SK-N-SH treated with all-trans-retinoic acid at 6 μM for 48 hours (cell line): ENCODE data around the gene TMEM131.

Source experiments
- ATAC-seq: fragments of 200-7000 bp; cut with Tn5 transposase; 3 replicates; pipeline ENCODE4 v1.9.1; 2020; ENCODE audit warnings: mild to moderate bottlenecking, moderate library complexity
- ARNTL ChIP-seq: fragments of 450-650 bp; formaldehyde crosslinking; IDR thresholded peaks from 2 replicates; pipeline ENCODE4 v1.5.0; 2020; ENCODE audit warnings: low read depth, mild to moderate bottlenecking, moderate library complexity, borderline replicate concordance
- BACH2 ChIP-seq: fragments of 250-450 bp; sonication (Bioruptor Pico); IDR thresholded peaks from 2 replicates; pipeline ENCODE4 v1.9.0; 2021; ENCODE audit warnings: mild to moderate bottlenecking, borderline replicate concordance
- CSDC2 ChIP-seq: fragments of 250-450 bp; sonication (Bioruptor Pico); IDR thresholded peaks from 2 replicates; pipeline ENCODE4 v1.5.0; 2020; ENCODE audit warnings: mild to moderate bottlenecking, moderate library complexity
- CSRNP3 ChIP-seq: fragments of 250-450 bp; sonication (Bioruptor Pico); IDR thresholded peaks from 2 replicates; pipeline ENCODE4 v1.5.1; 2021; ENCODE audit warnings: mild to moderate bottlenecking, moderate library complexity
- ESRRG ChIP-seq: fragments of 250-450 bp; sonication (Bioruptor Pico); IDR thresholded peaks from 2 replicates; pipeline ENCODE4 v1.6.1; 2021; ENCODE audit warnings: mild to moderate bottlenecking
- GLIS3 ChIP-seq: fragments of 250-450 bp; sonication (Bioruptor Pico); IDR thresholded peaks from 2 replicates; pipeline ENCODE4 v1.5.0; 2020; ENCODE audit warnings: mild to moderate bottlenecking, moderate library complexity
- ISL1 ChIP-seq: fragments of 250-450 bp; sonication (Bioruptor Pico); IDR thresholded peaks from 2 replicates; pipeline ENCODE4 v2.1.2; 2022; ENCODE audit warnings: mild to moderate bottlenecking, moderate library complexity
- OSR1 ChIP-seq: fragments of 250-450 bp; sonication (Bioruptor Pico); IDR thresholded peaks from 2 replicates; pipeline ENCODE4 v1.8.0; 2022; ENCODE audit warnings: moderate library complexity, mild to moderate bottlenecking, inconsistent platforms
- POU6F1 ChIP-seq: fragments of 250-450 bp; sonication (Bioruptor Pico); IDR thresholded peaks from 2 replicates; pipeline ENCODE4 v1.8.0; 2021; ENCODE audit warnings: low read depth, mild to moderate bottlenecking, moderate library complexity, borderline replicate concordance
- PPARA ChIP-seq: fragments of 250-450 bp; sonication (Bioruptor Pico); IDR thresholded peaks from 2 replicates; pipeline ENCODE4 v1.5.0; 2020; ENCODE audit warnings: mild to moderate bottlenecking, borderline replicate concordance
- RARB ChIP-seq: fragments of 250-450 bp; sonication (Bioruptor Pico); IDR thresholded peaks from 2 replicates; pipeline ENCODE4 v1.8.0; 2021; ENCODE audit warnings: mild to moderate bottlenecking, moderate library complexity
- SNAI2 ChIP-seq: fragments of 250-450 bp; sonication (Bioruptor Pico); IDR thresholded peaks from 2 replicates; pipeline ENCODE4 v1.5.0; 2020; ENCODE audit warnings: mild to moderate bottlenecking, moderate library complexity
- TCF4 ChIP-seq: fragments of 250-450 bp; sonication (Bioruptor Pico); IDR thresholded peaks from 2 replicates; pipeline ENCODE4 v1.8.0; 2021; ENCODE audit warnings: mild to moderate bottlenecking, moderate library complexity, borderline replicate concordance
- TOX ChIP-seq: fragments of 250-450 bp; sonication (Bioruptor Pico); IDR thresholded peaks from 2 replicates; pipeline ENCODE4 v1.8.0; 2021; ENCODE audit warnings: mild to moderate bottlenecking, moderate library complexity, borderline replicate concordance
- ZC3H10 ChIP-seq: fragments of 250-450 bp; sonication (Bioruptor Pico); IDR thresholded peaks from 2 replicates; pipeline ENCODE4 v1.5.1; 2021; ENCODE audit warnings: mild to moderate bottlenecking, moderate library complexity
- ZFP3 ChIP-seq: fragments of 250-450 bp; sonication (Bioruptor Pico); IDR thresholded peaks from 2 replicates; pipeline ENCODE4 v1.5.0; 2020; ENCODE audit warnings: mild to moderate bottlenecking, moderate library complexity
- ZFP30 ChIP-seq: fragments of 450-650 bp; formaldehyde crosslinking; IDR thresholded peaks from 2 replicates; pipeline ENCODE4 v1.5.0; 2022; ENCODE audit warnings: mild to moderate bottlenecking, moderate library complexity
- ZNF565 ChIP-seq: fragments of 450-650 bp; formaldehyde crosslinking; conservative IDR thresholded peaks from 2 replicates; pipeline ENCODE4 v1.5.0; 2020; ENCODE audit warnings: low read depth, mild to moderate bottlenecking, moderate library complexity
- ZNF70 ChIP-seq: fragments of 450-650 bp; formaldehyde crosslinking; IDR thresholded peaks from 2 replicates; pipeline ENCODE4 v1.5.0; 2020; ENCODE audit warnings: mild to moderate bottlenecking, moderate library complexity
- ZNF8 ChIP-seq: fragments of 450-650 bp; formaldehyde crosslinking; IDR thresholded peaks from 2 replicates; pipeline ENCODE4 v1.5.0; 2020; ENCODE audit warnings: mild to moderate bottlenecking, moderate library complexity
- TF ChIP-seq, protein P1 (sequence below): fragments of 250-450 bp; sonication (Bioruptor Pico); IDR thresholded peaks from 2 replicates; pipeline ENCODE4 v1.8.0; 2020; ENCODE audit warnings: mild to moderate bottlenecking, moderate library complexity, borderline replicate concordance
- TF ChIP-seq, protein P2 (sequence below): fragments of 250-450 bp; sonication (Bioruptor Pico); IDR thresholded peaks from 2 replicates; pipeline ENCODE4 v1.5.1; 2020; ENCODE audit warnings: low read depth, mild to moderate bottlenecking, moderate library complexity
- TF ChIP-seq, protein P3 (sequence below): fragments of 250-450 bp; sonication (Bioruptor Pico); IDR thresholded peaks from 2 replicates; pipeline ENCODE4 v1.5.0; 2020; ENCODE audit warnings: mild to moderate bottlenecking, moderate library complexity

The TMEM131 gene

DNA sequence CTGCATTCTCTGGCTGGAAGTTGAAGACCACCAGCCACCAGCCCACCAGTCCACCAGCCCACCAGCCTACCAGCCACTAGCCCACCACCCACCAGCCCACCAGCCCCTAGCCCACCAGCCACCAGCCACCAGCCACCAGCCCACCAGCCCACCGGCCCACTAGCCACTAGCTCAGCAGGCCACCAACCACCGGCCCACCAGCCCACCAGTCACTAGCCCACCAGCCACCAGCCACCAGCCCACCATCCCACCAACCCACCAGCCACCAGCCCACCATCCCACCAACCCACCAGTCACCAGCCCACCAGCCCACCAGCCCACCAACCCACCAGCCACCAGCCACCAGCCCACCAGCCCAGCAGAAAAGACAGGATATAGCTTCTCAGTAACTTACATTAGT is 18.6 kb upstream of the TMEM131 start:
- ATAC-seq: no peak
- TF ChIP-seq ZNF70 (no peak), CSDC2 (CRISPR knock-in tag) (no peak), GLIS3 (CRISPR knock-in tag) (no peak), ZNF565 (no peak), CSRNP3 (CRISPR knock-in tag) (no peak), ZC3H10 (CRISPR knock-in tag) (no peak), ESRRG (CRISPR knock-in tag) (no peak), SNAI2 (CRISPR knock-in tag) (no peak), TOX (no peak), PPARA (CRISPR knock-in tag) (no peak), ARNTL (CRISPR knock-in tag) (no peak), RARB (CRISPR knock-in tag) (no peak), ISL1 (CRISPR knock-in tag) (no peak), TCF4 (CRISPR knock-in tag) (no peak), OSR1 (CRISPR knock-in tag) (no peak), BACH2 (no peak), ZNF8 (no peak), ZFP3 (CRISPR knock-in tag) (no peak)
- TF ChIP-seq, protein P1, sequence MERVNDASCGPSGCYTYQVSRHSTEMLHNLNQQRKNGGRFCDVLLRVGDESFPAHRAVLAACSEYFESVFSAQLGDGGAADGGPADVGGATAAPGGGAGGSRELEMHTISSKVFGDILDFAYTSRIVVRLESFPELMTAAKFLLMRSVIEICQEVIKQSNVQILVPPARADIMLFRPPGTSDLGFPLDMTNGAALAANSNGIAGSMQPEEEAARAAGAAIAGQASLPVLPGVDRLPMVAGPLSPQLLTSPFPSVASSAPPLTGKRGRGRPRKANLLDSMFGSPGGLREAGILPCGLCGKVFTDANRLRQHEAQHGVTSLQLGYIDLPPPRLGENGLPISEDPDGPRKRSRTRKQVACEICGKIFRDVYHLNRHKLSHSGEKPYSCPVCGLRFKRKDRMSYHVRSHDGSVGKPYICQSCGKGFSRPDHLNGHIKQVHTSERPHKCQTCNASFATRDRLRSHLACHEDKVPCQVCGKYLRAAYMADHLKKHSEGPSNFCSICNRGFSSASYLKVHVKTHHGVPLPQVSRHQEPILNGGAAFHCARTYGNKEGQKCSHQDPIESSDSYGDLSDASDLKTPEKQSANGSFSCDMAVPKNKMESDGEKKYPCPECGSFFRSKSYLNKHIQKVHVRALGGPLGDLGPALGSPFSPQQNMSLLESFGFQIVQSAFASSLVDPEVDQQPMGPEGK (CRISPR knock-in tag): no peak
- TF ChIP-seq, protein P2, sequence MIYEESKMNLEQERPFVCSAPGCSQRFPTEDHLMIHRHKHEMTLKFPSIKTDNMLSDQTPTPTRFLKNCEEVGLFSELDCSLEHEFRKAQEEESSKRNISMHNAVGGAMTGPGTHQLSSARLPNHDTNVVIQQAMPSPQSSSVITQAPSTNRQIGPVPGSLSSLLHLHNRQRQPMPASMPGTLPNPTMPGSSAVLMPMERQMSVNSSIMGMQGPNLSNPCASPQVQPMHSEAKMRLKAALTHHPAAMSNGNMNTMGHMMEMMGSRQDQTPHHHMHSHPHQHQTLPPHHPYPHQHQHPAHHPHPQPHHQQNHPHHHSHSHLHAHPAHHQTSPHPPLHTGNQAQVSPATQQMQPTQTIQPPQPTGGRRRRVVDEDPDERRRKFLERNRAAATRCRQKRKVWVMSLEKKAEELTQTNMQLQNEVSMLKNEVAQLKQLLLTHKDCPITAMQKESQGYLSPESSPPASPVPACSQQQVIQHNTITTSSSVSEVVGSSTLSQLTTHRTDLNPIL (CRISPR knock-in tag): no peak

DNA sequence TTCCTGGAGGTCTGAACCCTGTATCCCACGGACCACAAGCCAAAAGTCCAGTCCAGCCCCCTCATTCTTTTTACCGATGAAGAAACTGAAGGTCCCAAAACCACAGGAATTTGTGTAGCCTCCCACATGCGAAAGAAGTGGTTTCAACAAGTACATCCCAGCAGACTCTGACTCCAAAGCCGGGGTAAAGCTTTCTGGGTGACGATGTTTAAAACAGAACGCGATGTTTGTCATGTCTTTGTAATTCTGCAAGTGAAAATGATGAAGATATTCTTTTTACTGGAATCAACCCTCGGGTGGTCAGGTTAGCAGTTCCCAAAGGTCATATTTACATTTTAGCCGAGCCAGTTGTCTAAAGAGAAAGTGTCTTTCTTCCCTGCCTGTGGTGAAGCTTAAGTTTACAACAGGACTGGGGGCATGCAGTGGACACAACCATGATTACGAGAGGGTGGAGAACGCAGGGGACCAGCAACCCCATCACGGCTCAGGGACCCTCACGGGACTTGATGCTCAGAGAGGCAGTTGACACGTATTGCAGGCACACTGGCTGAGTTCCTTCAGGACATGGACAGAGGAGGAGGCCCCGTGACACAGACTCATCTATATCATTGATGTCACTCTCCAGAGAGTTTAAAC is 17.8 kb upstream of the TMEM131 start:
- TF ChIP-seq POU6F1 (CRISPR knock-in tag): no peak
- TF ChIP-seq ZNF8: no peak
- no peak for TF ChIP-seq PPARA (CRISPR knock-in tag)
- TF ChIP-seq OSR1 (CRISPR knock-in tag): no peak
- TF ChIP-seq CSRNP3 (CRISPR knock-in tag): no peak
- no peak for TF ChIP-seq TOX

GRCh38 chr2:98012561-98012991 is 16.8 kb upstream of the TMEM131 start:
- ATAC-seq: no peak
- TF ChIP-seq, protein P3, sequence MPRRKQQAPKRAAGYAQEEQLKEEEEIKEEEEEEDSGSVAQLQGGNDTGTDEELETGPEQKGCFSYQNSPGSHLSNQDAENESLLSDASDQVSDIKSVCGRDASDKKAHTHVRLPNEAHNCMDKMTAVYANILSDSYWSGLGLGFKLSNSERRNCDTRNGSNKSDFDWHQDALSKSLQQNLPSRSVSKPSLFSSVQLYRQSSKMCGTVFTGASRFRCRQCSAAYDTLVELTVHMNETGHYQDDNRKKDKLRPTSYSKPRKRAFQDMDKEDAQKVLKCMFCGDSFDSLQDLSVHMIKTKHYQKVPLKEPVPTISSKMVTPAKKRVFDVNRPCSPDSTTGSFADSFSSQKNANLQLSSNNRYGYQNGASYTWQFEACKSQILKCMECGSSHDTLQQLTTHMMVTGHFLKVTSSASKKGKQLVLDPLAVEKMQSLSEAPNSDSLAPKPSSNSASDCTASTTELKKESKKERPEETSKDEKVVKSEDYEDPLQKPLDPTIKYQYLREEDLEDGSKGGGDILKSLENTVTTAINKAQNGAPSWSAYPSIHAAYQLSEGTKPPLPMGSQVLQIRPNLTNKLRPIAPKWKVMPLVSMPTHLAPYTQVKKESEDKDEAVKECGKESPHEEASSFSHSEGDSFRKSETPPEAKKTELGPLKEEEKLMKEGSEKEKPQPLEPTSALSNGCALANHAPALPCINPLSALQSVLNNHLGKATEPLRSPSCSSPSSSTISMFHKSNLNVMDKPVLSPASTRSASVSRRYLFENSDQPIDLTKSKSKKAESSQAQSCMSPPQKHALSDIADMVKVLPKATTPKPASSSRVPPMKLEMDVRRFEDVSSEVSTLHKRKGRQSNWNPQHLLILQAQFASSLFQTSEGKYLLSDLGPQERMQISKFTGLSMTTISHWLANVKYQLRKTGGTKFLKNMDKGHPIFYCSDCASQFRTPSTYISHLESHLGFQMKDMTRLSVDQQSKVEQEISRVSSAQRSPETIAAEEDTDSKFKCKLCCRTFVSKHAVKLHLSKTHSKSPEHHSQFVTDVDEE (CRISPR knock-in tag): no peak
- TF ChIP-seq BACH2: no peak
- no peak for TF ChIP-seq ZFP30 (CRISPR knock-in tag)
- no peak for TF ChIP-seq ESRRG (CRISPR knock-in tag)
- TF ChIP-seq OSR1 (CRISPR knock-in tag): no peak

More for the DNA sequence above, 17.8 kb upstream of the TMEM131 start:
- no peak for ATAC-seq
